K562 (cell line): ENCODE measurements around the gene PHYHD1. TPM values are rescaled to one million over a fixed set of nuclear protein-coding genes. Genes with fewer than 3 reads are reported as not detected.

Experiments
- EHMT2 ChIP-seq: fragments of 450-650 bp; IDR thresholded peaks from 2 replicates; pipeline ENCODE4 v1.6.1; 2018; ENCODE audit warnings: antibody characterized with exemption
- ETV1 ChIP-seq: fragments of 450-650 bp; conservative IDR thresholded peaks from 2 replicates; pipeline ENCODE4 v1.6.1; 2016; ENCODE audit warnings: missing genetic modification characterization, control low read depth, low read depth, missing compliant biosample characterization
- SMARCB1 ChIP-seq: IDR thresholded peaks from 2 replicates; pipeline ENCODE4 v1.6.1; 2011; ENCODE audit warnings: improper control_type of control experiment, low read depth; ENCODE audit not compliant: insufficient read length
- SP2 ChIP-seq: IDR thresholded peaks from 2 replicates; pipeline ENCODE4 v1.6.1; 2011; ENCODE audit warnings: mild to moderate bottlenecking, low read depth, low read length, moderate library complexity; ENCODE audit not compliant: poor library complexity, severe bottlenecking; ENCODE audit errors: extremely low read depth
- polyA plus RNA-seq, 8 experiments: library from polyadenylated mRNA; depleted of rRNA in 4 of 8; stranded (reverse) in 5 of 8; unstranded in 3 of 8; fragments of >200 nt; fragmentation: Nextera tagmentation in 2 of 8; fragmentation: Illumina TruSeq in 1 of 8; extraction: Ambion mirVana in 2 of 8; extraction: Trizol in 1 of 8; gene quantifications; 2 replicates each; pipeline versions ENCODE4 v1.2.1 to v1.2.3, GENCODE V29; 2011 to 2014; ENCODE audit warnings: inconsistent platforms in 1 of 8, missing spikeins in 1 of 8
- total RNA-seq, 7 experiments: library from RNA; depleted of rRNA in 6 of 7; stranded (reverse); fragments of >200 nt in 6 of 7; fragmentation: Illumina TruSeq in 2 of 7; extraction: Trizol in 2 of 7; gene quantifications; 2 replicates each; pipeline versions ENCODE4 v1.2.1 to v1.2.3, GENCODE V29; 2011 to 2021; ENCODE audit warnings: low replicate concordance in 1 of 7
- TF ChIP-seq, protein P1 (sequence below), 2 experiments: fragments of 450-650 bp in 1 of 2; sonication (generic) in 1 of 2; formaldehyde crosslinking in 1 of 2; IDR thresholded peaks; 2 replicates each; pipeline versions ENCODE4 v1.7.1 to v1.9.0; 2016 to 2022; ENCODE audit warnings: inconsistent platforms in 1 of 2, mild to moderate bottlenecking in 1 of 2, missing genetic modification reagents in 1 of 2
- TF ChIP-seq, protein P2 (sequence below): fragments of 250-450 bp; sonication (Bioruptor Pico); IDR thresholded peaks from 2 replicates; pipeline ENCODE4 v1.4.0; 2020; ENCODE audit warnings: mild to moderate bottlenecking

The PHYHD1 gene
- total and polyA plus RNA-seq, 9 of the 15 experiments (the other 6 are each of a cell fraction or from before 2014, with no cell fraction given): 0.36 to 1.3 (median 0.80) TPM

- TF ChIP-seq EHMT2: no peak
- no peak for TF ChIP-seq SP2
- peak; percentile 57; the same call in 1 of the 2 replicates for TF ChIP-seq ETV1 (tag)
- no peak for TF ChIP-seq SMARCB1
- TF ChIP-seq, protein P1, sequence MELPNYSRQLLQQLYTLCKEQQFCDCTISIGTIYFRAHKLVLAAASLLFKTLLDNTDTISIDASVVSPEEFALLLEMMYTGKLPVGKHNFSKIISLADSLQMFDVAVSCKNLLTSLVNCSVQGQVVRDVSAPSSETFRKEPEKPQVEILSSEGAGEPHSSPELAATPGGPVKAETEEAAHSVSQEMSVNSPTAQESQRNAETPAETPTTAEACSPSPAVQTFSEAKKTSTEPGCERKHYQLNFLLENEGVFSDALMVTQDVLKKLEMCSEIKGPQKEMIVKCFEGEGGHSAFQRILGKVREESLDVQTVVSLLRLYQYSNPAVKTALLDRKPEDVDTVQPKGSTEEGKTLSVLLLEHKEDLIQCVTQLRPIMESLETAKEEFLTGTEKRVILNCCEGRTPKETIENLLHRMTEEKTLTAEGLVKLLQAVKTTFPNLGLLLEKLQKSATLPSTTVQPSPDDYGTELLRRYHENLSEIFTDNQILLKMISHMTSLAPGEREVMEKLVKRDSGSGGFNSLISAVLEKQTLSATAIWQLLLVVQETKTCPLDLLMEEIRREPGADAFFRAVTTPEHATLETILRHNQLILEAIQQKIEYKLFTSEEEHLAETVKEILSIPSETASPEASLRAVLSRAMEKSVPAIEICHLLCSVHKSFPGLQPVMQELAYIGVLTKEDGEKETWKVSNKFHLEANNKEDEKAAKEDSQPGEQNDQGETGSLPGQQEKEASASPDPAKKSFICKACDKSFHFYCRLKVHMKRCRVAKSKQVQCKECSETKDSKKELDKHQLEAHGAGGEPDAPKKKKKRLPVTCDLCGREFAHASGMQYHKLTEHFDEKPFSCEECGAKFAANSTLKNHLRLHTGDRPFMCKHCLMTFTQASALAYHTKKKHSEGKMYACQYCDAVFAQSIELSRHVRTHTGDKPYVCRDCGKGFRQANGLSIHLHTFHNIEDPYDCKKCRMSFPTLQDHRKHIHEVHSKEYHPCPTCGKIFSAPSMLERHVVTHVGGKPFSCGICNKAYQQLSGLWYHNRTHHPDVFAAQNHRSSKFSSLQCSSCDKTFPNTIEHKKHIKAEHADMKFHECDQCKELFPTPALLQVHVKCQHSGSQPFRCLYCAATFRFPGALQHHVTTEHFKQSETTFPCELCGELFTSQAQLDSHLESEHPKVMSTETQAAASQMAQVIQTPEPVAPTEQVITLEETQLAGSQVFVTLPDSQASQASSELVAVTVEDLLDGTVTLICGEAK (IDR thresholded peaks at IDR 0.05): no peak
- TF ChIP-seq, protein P1 (CRISPR knock-in tag; IDR thresholded peaks at IDR 0.05): no peak
- TF ChIP-seq, protein P2, sequence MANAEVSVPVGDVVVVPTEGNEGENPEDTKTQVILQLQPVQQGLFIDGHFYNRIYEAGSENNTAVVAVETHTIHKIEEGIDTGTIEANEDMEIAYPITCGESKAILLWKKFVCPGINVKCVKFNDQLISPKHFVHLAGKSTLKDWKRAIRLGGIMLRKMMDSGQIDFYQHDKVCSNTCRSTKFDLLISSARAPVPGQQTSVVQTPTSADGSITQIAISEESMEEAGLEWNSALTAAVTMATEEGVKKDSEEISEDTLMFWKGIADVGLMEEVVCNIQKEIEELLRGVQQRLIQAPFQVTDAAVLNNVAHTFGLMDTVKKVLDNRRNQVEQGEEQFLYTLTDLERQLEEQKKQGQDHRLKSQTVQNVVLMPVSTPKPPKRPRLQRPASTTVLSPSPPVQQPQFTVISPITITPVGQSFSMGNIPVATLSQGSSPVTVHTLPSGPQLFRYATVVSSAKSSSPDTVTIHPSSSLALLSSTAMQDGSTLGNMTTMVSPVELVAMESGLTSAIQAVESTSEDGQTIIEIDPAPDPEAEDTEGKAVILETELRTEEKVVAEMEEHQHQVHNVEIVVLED: no peak
Measured at GRCh38 chr9:128927731-128928411, 7.1 kb downstream of the PHYHD1 start (continued).
